IPS-20b (cell line): ENCODE results near the gene TRAM2.
A peak's percentile ranks its signal among the peaks of the same experiment; 100 is the strongest.

Source experiments
- H3K27ac ChIP-seq: one replicate; pipeline ENCODE4 v1.5.1; 2013; ENCODE audit warnings: low read length
- H3K27me3 ChIP-seq: 2 replicates; pipeline ENCODE4 v1.6.1; 2013; ENCODE audit warnings: mild to moderate bottlenecking, low read length, inconsistent platforms; ENCODE audit not compliant: insufficient read depth
- H3K36me3 ChIP-seq: 2 replicates; pipeline ENCODE4 v1.6.1; 2013; ENCODE audit warnings: low read depth, mild to moderate bottlenecking, inconsistent platforms, low read length, moderate library complexity; ENCODE audit not compliant: insufficient read depth
- H3K4me1 ChIP-seq: 2 replicates; pipeline ENCODE4 v1.6.1; 2013; ENCODE audit warnings: mild to moderate bottlenecking, control low read depth, inconsistent platforms, low read length, moderate library complexity; ENCODE audit not compliant: insufficient read depth
- H3K4me3 ChIP-seq: 2 replicates; pipeline ENCODE4 v1.5.1; 2013; ENCODE audit warnings: mild to moderate bottlenecking, low read length, inconsistent platforms
- H3K9ac ChIP-seq: 2 replicates; pipeline ENCODE4 v1.6.1; 2013; ENCODE audit warnings: low read depth, mild to moderate bottlenecking, inconsistent platforms, low read length, moderate library complexity
- H3K9me3 ChIP-seq: 2 replicates; pipeline ENCODE4 v1.6.1; 2013; ENCODE audit warnings: mild to moderate bottlenecking, low read depth, low read length, inconsistent platforms; ENCODE audit not compliant: insufficient read depth

TRAM2 gene

GRCh38 chr6:52577022-52577777, at the start of gene TRAM2:
TRAM2 (minus strand) TSS chr6:52577060; CDS start chr6:52576915, 145 bp downstream.
- peaks cover 8% of the 10 kb centered on the region for H3K27me3 ChIP-seq
- peaks cover 24% of the 10 kb centered on the region for H3K4me1 ChIP-seq
- no peaks in the 10 kb centered on the region for H3K36me3 ChIP-seq
- peak within 1 kb of the TSS; percentile 93; the same call in 1 of the 2 replicates for H3K9ac ChIP-seq
- H3K27ac ChIP-seq: peak within 1 kb of the TSS; percentile 95
- H3K9me3 ChIP-seq: no peaks in the 10 kb centered on the region
- peak within 1 kb of the TSS; percentile 88 for H3K4me3 ChIP-seq

- H3K4me1 ChIP-seq: no peaks in the 10 kb centered on the region
- H3K9me3 ChIP-seq: no peaks in the 10 kb centered on the region
- H3K27me3 ChIP-seq: no peaks in the 10 kb centered on the region
- H3K27ac ChIP-seq: no peak overlapping the region
- H3K4me3 ChIP-seq: no peak overlapping the region
- no peaks in the 10 kb centered on the region for H3K36me3 ChIP-seq
- H3K9ac ChIP-seq: no peak overlapping the region
Observed at GRCh38 chr6:52622810-52623209, 46.0 kb upstream of the TRAM2 start.

GRCh38 chr6:52621631-52622030, 44.8 kb upstream of the TRAM2 start:
- Histone ChIP-seq H3K4me3 (no peak overlapping the region), H3K9ac (no peak overlapping the region), H3K4me1 (no peaks in the 10 kb centered on the region), H3K9me3 (no peaks in the 10 kb centered on the region), H3K27ac (no peak overlapping the region), H3K36me3 (no peaks in the 10 kb centered on the region), H3K27me3 (no peaks in the 10 kb centered on the region)

- no peaks in the 10 kb centered on the region for H3K4me1 ChIP-seq
Observed at GRCh38 chr6:52620906-52621190, 44.0 kb upstream of the TRAM2 start.

GRCh38 chr6:52620055-52620905, 43.4 kb upstream of the TRAM2 start:
- H3K9me3 ChIP-seq: no peaks in the 10 kb centered on the region
- no peaks in the 10 kb centered on the region for H3K4me1 ChIP-seq
- no peak overlapping the region for H3K4me3 ChIP-seq
- H3K27me3 ChIP-seq: no peaks in the 10 kb centered on the region
- H3K27ac ChIP-seq: no peak overlapping the region
- no peaks in the 10 kb centered on the region for H3K36me3 ChIP-seq
- H3K9ac ChIP-seq: no peak overlapping the region

More at GRCh38 chr6:52620906-52621190, 44.0 kb upstream of the TRAM2 start:
- no peaks in the 10 kb centered on the region for H3K27me3 ChIP-seq
- no peak overlapping the region for H3K9ac ChIP-seq
- H3K4me3 ChIP-seq: no peak overlapping the region
- no peaks in the 10 kb centered on the region for H3K9me3 ChIP-seq
- no peaks in the 10 kb centered on the region for H3K36me3 ChIP-seq
- H3K27ac ChIP-seq: no peak overlapping the region

- H3K4me1 ChIP-seq: no peaks in the 10 kb centered on the region
- no peaks in the 10 kb centered on the region for H3K36me3 ChIP-seq
- H3K9ac ChIP-seq: no peak overlapping the region
- no peaks in the 10 kb centered on the region for H3K27me3 ChIP-seq
- H3K4me3 ChIP-seq: no peak overlapping the region
- no peak overlapping the region for H3K27ac ChIP-seq
- H3K9me3 ChIP-seq: no peaks in the 10 kb centered on the region
Observed at GRCh38 chr6:52617087-52617486, 40.2 kb upstream of the TRAM2 start.

GRCh38 chr6:52616059-52616690, 39.3 kb upstream of the TRAM2 start:
- Histone ChIP-seq H3K4me1 (no peaks in the 10 kb centered on the region), H3K27me3 (no peaks in the 10 kb centered on the region), H3K9ac (no peak overlapping the region), H3K9me3 (no peaks in the 10 kb centered on the region), H3K4me3 (no peak overlapping the region), H3K27ac (no peak overlapping the region), H3K36me3 (no peaks in the 10 kb centered on the region)

- no peaks in the 10 kb centered on the region for H3K36me3 ChIP-seq
- H3K9me3 ChIP-seq: no peaks in the 10 kb centered on the region
- H3K4me3 ChIP-seq: no peak overlapping the region
- H3K27ac ChIP-seq: no peak overlapping the region
- H3K4me1 ChIP-seq: no peaks in the 10 kb centered on the region
- H3K27me3 ChIP-seq: no peaks in the 10 kb centered on the region
- H3K9ac ChIP-seq: no peak overlapping the region
Observed at GRCh38 chr6:52612336-52613054, 35.6 kb upstream of the TRAM2 start.

GRCh38 chr6:52611833-52612232, 35.0 kb upstream of the TRAM2 start:
- Histone ChIP-seq H3K4me1 (no peaks in the 10 kb centered on the region), H3K36me3 (no peaks in the 10 kb centered on the region), H3K9me3 (no peaks in the 10 kb centered on the region), H3K27ac (no peak overlapping the region), H3K9ac (no peak overlapping the region), H3K27me3 (no peaks in the 10 kb centered on the region), H3K4me3 (no peak overlapping the region)

GRCh38 chr6:52610745-52611355, 34.0 kb upstream of the TRAM2 start:
- H3K9ac ChIP-seq: no peak overlapping the region
- H3K27ac ChIP-seq: no peak overlapping the region
- H3K9me3 ChIP-seq: no peaks in the 10 kb centered on the region
- H3K27me3 ChIP-seq: no peaks in the 10 kb centered on the region
- no peaks in the 10 kb centered on the region for H3K36me3 ChIP-seq
- no peak overlapping the region for H3K4me3 ChIP-seq
- no peaks in the 10 kb centered on the region for H3K4me1 ChIP-seq

- H3K27ac ChIP-seq: no peak overlapping the region
- H3K36me3 ChIP-seq: no peaks in the 10 kb centered on the region
- no peak overlapping the region for H3K4me3 ChIP-seq
- no peaks in the 10 kb centered on the region for H3K9me3 ChIP-seq
- H3K27me3 ChIP-seq: no peaks in the 10 kb centered on the region
- no peaks in the 10 kb centered on the region for H3K4me1 ChIP-seq
- H3K9ac ChIP-seq: no peak overlapping the region
Observed at GRCh38 chr6:52610011-52610410, 33.2 kb upstream of the TRAM2 start.
